Liver (tissue), 9 donors: Measurements from ENCODE around the gene MLLT3. TPM values are rescaled to one million over a fixed set of nuclear protein-coding genes. Genes with fewer than 3 reads are reported as not detected.

Experiments used
- DNase-seq: peaks from one replicate; pipeline ENCODE4 v3.0.0-alpha.2; 2017; ENCODE audit warnings: low spot score
- H3K27ac ChIP-seq, 2 donors: one replicate each; pipeline ENCODE4 v1.7.0; 2013; ENCODE audit warnings: inconsistent platforms in 2 of 2, low read length in 2 of 2, control low read depth in 1 of 2, low read depth in 1 of 2, mild to moderate bottlenecking in 1 of 2
- H3K27me3 ChIP-seq, 4 donors: one replicate each; pipeline versions ENCODE4 v1.6.1 to v1.7.0; 2013; ENCODE audit warnings: low read length in 3 of 4, inconsistent platforms in 1 of 4, mild to moderate bottlenecking in 1 of 4, moderate library complexity in 1 of 4; ENCODE audit not compliant: control insufficient read depth in 4 of 4, insufficient read depth in 4 of 4
- H3K36me3 ChIP-seq, 4 donors: one replicate each; pipeline versions ENCODE4 v1.6.1 to v1.7.0; 2013; ENCODE audit warnings: low read length in 3 of 4, mild to moderate bottlenecking in 3 of 4, low read depth in 1 of 4, moderate library complexity in 1 of 4; ENCODE audit not compliant: control insufficient read depth in 4 of 4, insufficient read depth in 3 of 4
- H3K4me1 ChIP-seq, 4 donors: one replicate each; pipeline versions ENCODE4 v1.6.1 to v1.7.0; 2013; ENCODE audit warnings: low read length in 3 of 4, mild to moderate bottlenecking in 3 of 4, moderate library complexity in 1 of 4; ENCODE audit not compliant: control insufficient read depth in 4 of 4, insufficient read depth in 4 of 4
- H3K4me3 ChIP-seq, 3 donors: one replicate each; pipeline versions ENCODE4 v1.6.1 to v1.7.0; 2013; ENCODE audit warnings: low read length in 3 of 3, control low read depth in 1 of 3, low read depth in 1 of 3, mild to moderate bottlenecking in 1 of 3
- H3K9ac ChIP-seq, 2 donors: one replicate each; pipeline ENCODE4 v1.7.0; 2013; ENCODE audit warnings: low read length in 2 of 2, mild to moderate bottlenecking in 2 of 2, moderate library complexity in 2 of 2, control low read depth in 1 of 2, low read depth in 1 of 2
- H3K9me3 ChIP-seq, 4 donors: one replicate each; pipeline versions ENCODE4 v1.6.1 to v1.7.0; 2013; ENCODE audit warnings: low read length in 3 of 4; ENCODE audit not compliant: control insufficient read depth in 4 of 4
- ATF3 ChIP-seq: IDR thresholded peaks from 2 replicates; pipeline ENCODE4 v1.6.1; 2016; ENCODE audit warnings: antibody characterized with exemption
- CTCF ChIP-seq: fragments of 150-350 bp; IDR thresholded peaks from 2 replicates; pipeline ENCODE4 v1.5.1; 2017; ENCODE audit warnings: improper control_type of control experiment, low read depth, low read length; ENCODE audit not compliant: missing input control
- EGR1 ChIP-seq, 2 donors: IDR thresholded peaks; 2 replicates each; pipeline ENCODE4 v1.6.1; 2016 to 2018; ENCODE audit warnings: antibody characterized with exemption in 2 of 2, low read depth in 2 of 2
- FOXA1 ChIP-seq: IDR thresholded peaks from 2 replicates; pipeline ENCODE4 v1.6.1; 2016; ENCODE audit warnings: antibody characterized with exemption
- GABPA ChIP-seq, 2 donors: IDR thresholded peaks in 1 of 2; conservative IDR thresholded peaks in 1 of 2; 2 replicates each; pipeline ENCODE4 v1.6.1; 2016; ENCODE audit warnings: antibody characterized with exemption in 2 of 2, mild to moderate bottlenecking in 1 of 2, moderate library complexity in 1 of 2
- HNF4A ChIP-seq, 2 donors: conservative IDR thresholded peaks; 2 replicates each; pipeline ENCODE4 v1.6.1; 2016; ENCODE audit warnings: antibody characterized with exemption in 2 of 2, mild to moderate bottlenecking in 2 of 2
- HNF4G ChIP-seq: IDR thresholded peaks from 2 replicates; pipeline ENCODE4 v1.6.1; 2016; ENCODE audit warnings: antibody characterized with exemption
- JUND ChIP-seq, 2 donors: IDR thresholded peaks; 2 replicates each; pipeline ENCODE4 v1.6.1; 2016; ENCODE audit warnings: antibody characterized with exemption in 2 of 2
- MAX ChIP-seq: IDR thresholded peaks from 2 replicates; pipeline ENCODE4 v1.6.1; 2016; ENCODE audit warnings: antibody characterized with exemption
- RAD21 ChIP-seq, 2 donors: IDR thresholded peaks; 2 replicates each; pipeline ENCODE4 v1.6.1; 2016; ENCODE audit warnings: antibody characterized with exemption in 2 of 2, mild to moderate bottlenecking in 2 of 2
- REST ChIP-seq: IDR thresholded peaks from 2 replicates; pipeline ENCODE4 v1.6.1; 2016; ENCODE audit warnings: antibody characterized with exemption, mild to moderate bottlenecking
- RXRA ChIP-seq, 2 donors: IDR thresholded peaks; 2 replicates each; pipeline ENCODE4 v1.6.1; 2017 to 2018; ENCODE audit warnings: antibody characterized with exemption in 2 of 2, mild to moderate bottlenecking in 1 of 2
- TAF1 ChIP-seq: conservative IDR thresholded peaks from 2 replicates; pipeline ENCODE4 v1.6.1; 2016; ENCODE audit warnings: antibody characterized with exemption, mild to moderate bottlenecking
- YY1 ChIP-seq: IDR thresholded peaks from 2 replicates; pipeline ENCODE4 v1.6.1; 2016; ENCODE audit warnings: antibody characterized with exemption, mild to moderate bottlenecking
- WGBS: extraction: QIAGEN DNeasy Blood & Tissue Kit; methylation state at CpG from one replicate; pipeline ENCODE4 v1.1.7; 2013; 5-methylcytosine and 5-hydroxymethylcytosine counted together
- polyA plus RNA-seq, 2 donors: library from polyadenylated mRNA; stranded (reverse) in 1 of 2; unstranded in 1 of 2; fragments of 200-250 nt in 1 of 2; fragments of >200 nt in 1 of 2; fragmentation: Nextera tagmentation in 1 of 2; extraction: Ambion mirVana in 1 of 2; gene quantifications; one replicate each; pipeline versions ENCODE4 v1.2.1 to v1.2.3, GENCODE V29; 2013 to 2015
- total RNA-seq, 2 donors: library from RNA; depleted of rRNA; stranded (reverse); fragments of >200 nt; gene quantifications; one replicate each; pipeline ENCODE4 v1.2.3, GENCODE V29; 2014
- donor health status: healthy.
- donor health status: healthy.
- donor health status: healthy.
- donor health status: healthy.
- donor health status: healthy.

The MLLT3 gene
- total and polyA plus RNA-seq, 4 donors = 0.79 to 25.5 (median 1.3) TPM

- no peak for DNase-seq
- Histone ChIP-seq H3K4me3 (no peak overlapping the region), H3K27ac (no peak overlapping the region), H3K9ac (no peak overlapping the region), H3K9me3 (no peaks in the 10 kb centered on the region), H3K27me3 (no peaks in the 10 kb centered on the region), H3K4me1 (no peaks in the 10 kb centered on the region), H3K36me3 (no peaks in the 10 kb centered on the region)
- WGBS = 74% methylated on average over 5 of the region's 5 CpGs
- TF ChIP-seq HNF4G = no peak
- TF ChIP-seq MAX = no peak
- no peak for TF ChIP-seq RXRA (IDR thresholded peaks at IDR 0.05)
- TF ChIP-seq JUND (IDR thresholded peaks at IDR 0.05) = no peak
Measured at GRCh38 chr9:20331095-20331685, 291.1 kb downstream of the MLLT3 start.

GRCh38 chr9:20330688-20331087, 291.6 kb downstream of the MLLT3 start:
- H3K4me1 ChIP-seq = no peaks in the 10 kb centered on the region
- H3K27ac ChIP-seq = no peak overlapping the region
- no peaks in the 10 kb centered on the region for H3K36me3 ChIP-seq
- no peak overlapping the region for H3K9ac ChIP-seq
- no peaks in the 10 kb centered on the region for H3K9me3 ChIP-seq
- no peaks in the 10 kb centered on the region for H3K27me3 ChIP-seq
- TF ChIP-seq YY1 = no peak
- no peak for TF ChIP-seq ATF3
- TF ChIP-seq FOXA1 = no peak
- no peak for TF ChIP-seq GABPA (IDR thresholded peaks at IDR 0.05 in 1 of 2, conservative IDR thresholded peaks at IDR 0.05 in 1 of 2)
- no peak for TF ChIP-seq TAF1
- no peak for TF ChIP-seq MAX
- TF ChIP-seq JUND (IDR thresholded peaks at IDR 0.05) = no peak
- no peak for TF ChIP-seq REST
- TF ChIP-seq RXRA (IDR thresholded peaks at IDR 0.05) = no peak
- TF ChIP-seq HNF4G = no peak
- TF ChIP-seq CTCF = no peak
- TF ChIP-seq RAD21 (IDR thresholded peaks at IDR 0.05) = no peak
- TF ChIP-seq HNF4A (conservative IDR thresholded peaks at IDR 0.05) = no peak
- TF ChIP-seq EGR1 (IDR thresholded peaks at IDR 0.05; ENCODE audit: low read depth in 2 of 2) = no peak
- no peak for DNase-seq
- no peak overlapping the region for H3K4me3 ChIP-seq
